Adrenal gland (tissue), 12 donors: Measurements from ENCODE around the gene DIAPH1. TPM values are rescaled to one million over a fixed set of nuclear protein-coding genes. Genes with fewer than 3 reads are reported as not detected.

ENCODE experiments used
- DNase-seq, 7 donors: peaks; one replicate each; pipeline ENCODE4 v3.0.0-alpha.2; 2019 to 2020
- H3K27ac ChIP-seq, 5 donors: fragments of 200-600 bp; sonication (generic) in 4 of 5; 1 replicate in 3 of 5; 2 replicates in 2 of 5; pipeline versions ENCODE4 v1.5.1 to v1.8.0; 2016 to 2020; ENCODE audit warnings: mild to moderate bottlenecking in 1 of 5
- H3K27me3 ChIP-seq: fragments of 200-600 bp; 2 replicates; pipeline ENCODE4 v1.8.0; 2021
- H3K36me3 ChIP-seq, 2 donors: fragments of 200-600 bp; replicated peaks in 1 of 2; 1 replicate in 1 of 2; 2 replicates in 1 of 2; pipeline versions ENCODE4 v1.5.1 to v1.8.0; 2018 to 2022
- H3K4me1 ChIP-seq, 2 donors: fragments of 200-600 bp; replicated peaks in 1 of 2; 1 replicate in 1 of 2; 2 replicates in 1 of 2; pipeline versions ENCODE4 v1.5.1 to v1.8.0; 2018 to 2021
- H3K4me3 ChIP-seq, 4 donors: fragments of 200-600 bp; sonication (generic) in 3 of 4; one replicate each; pipeline ENCODE4 v1.5.1; 2016 to 2018
- H3K9me3 ChIP-seq, 3 donors: fragments of 200-600 bp; sonication (generic) in 1 of 3; replicated peaks in 1 of 3; 1 replicate in 2 of 3; 2 replicates in 1 of 3; pipeline versions ENCODE4 v1.5.1 to v1.8.0; 2016 to 2021
- POLR2A ChIP-seq, 2 donors: fragments of 450-650 bp; IDR thresholded peaks; one replicate each; pipeline ENCODE4 v1.6.1; 2017; ENCODE audit warnings: antibody characterized with exemption in 2 of 2, mild to moderate bottlenecking in 2 of 2, moderate library complexity in 1 of 2
- WGBS, 4 donors: extraction: QIAGEN DNeasy Blood & Tissue Kit in 2 of 4; methylation state at CpG; one replicate each; pipeline versions ENCODE4 v1.1.5 to v1.1.7; 2013 to 2017; 5-methylcytosine and 5-hydroxymethylcytosine counted together
- intact Hi-C, 2 donors: fragments of 100-400 bp; cut with DNase I; formaldehyde crosslinking; loops; one replicate each; pipeline versions ENCODE4 v1.14.1 to v1.15.0; 2022 to 2023
- polyA plus RNA-seq, 3 donors: library from polyadenylated mRNA; stranded (reverse); fragments of 200-250 nt in 2 of 3; fragments of 350-450 nt in 1 of 3; fragmentation: Illumina TruSeq in 1 of 3; extraction: RNeasy Lipid Tissue Mini Kit (QIAGEN cat#74804) in 1 of 3; gene quantifications; one replicate each; pipeline ENCODE4 v1.2.3, GENCODE V29; 2013 to 2014
- total RNA-seq, 9 donors: library from RNA; depleted of rRNA in 4 of 9; stranded (reverse); fragments of >200 nt in 4 of 9; fragments of 120-200 nt in 1 of 9; fragmentation: NEBNext Ultra II Directional in 1 of 9; extraction: Animal tissue kit (Norgen Biotek cat#: 25700) in 1 of 9; gene quantifications; one replicate each; pipeline versions ENCODE4 v1.1.0 to v1.2.4, GENCODE V29; 2013 to 2023
- TF ChIP-seq, protein P1 (sequence below), 6 experiments: fragments of 450-650 bp in 4 of 6; fragments of 200-600 bp in 2 of 6; sonication (generic) in 1 of 6; IDR thresholded peaks; 1 replicate in 5 of 6; 2 replicates in 1 of 6; pipeline versions ENCODE4 v1.5.1 to v1.8.0; 2016 to 2021; ENCODE audit warnings: antibody characterized with exemption in 6 of 6, mild to moderate bottlenecking in 2 of 6, moderate library complexity in 1 of 6
- donor health status: healthy with polysubstance abuse.
- donor health status: Bipolar disorder and iron deficiency.
- donor health status: DM: yes; HTN: yes; CAD: no.
- donor health status: DM: no; HTN: no; CAD: no.
- donor health status: DM: no; HTN: no; CAD: no.
- donor health status: DM: yes; HTN: yes; CAD: no.

Gene DIAPH1
- total and polyA plus RNA-seq, 12 donors: 17.8 to 91.2 (median 48.8) TPM

DNA sequence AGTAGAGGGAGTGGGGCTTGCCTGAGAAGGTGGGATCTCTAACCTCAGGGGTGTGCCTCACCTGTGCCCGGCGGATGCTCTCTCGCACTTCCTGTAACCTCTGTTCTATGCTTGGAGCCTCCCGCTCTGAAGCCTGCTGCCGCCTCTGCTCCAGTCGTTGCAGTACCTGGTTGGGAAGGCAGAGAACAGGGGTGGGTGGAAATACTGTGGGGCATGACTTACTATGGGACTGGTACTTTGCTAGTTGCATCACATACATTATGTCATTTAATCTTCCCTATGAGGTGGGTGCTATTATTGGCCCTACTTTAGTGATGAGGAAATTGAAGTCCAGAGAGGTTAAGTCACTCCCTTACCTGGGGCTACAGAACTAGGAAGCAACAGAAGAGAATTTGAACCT is 27.2 kb upstream of the DIAPH1 start:
- intact Hi-C loops: no loop called here
- H3K27ac ChIP-seq: no peak overlapping the region
- no peak for DNase-seq
- no peak overlapping the region for H3K4me3 ChIP-seq
- no peaks in the 10 kb centered on the region for H3K27me3 ChIP-seq
- TF ChIP-seq, protein P1, sequence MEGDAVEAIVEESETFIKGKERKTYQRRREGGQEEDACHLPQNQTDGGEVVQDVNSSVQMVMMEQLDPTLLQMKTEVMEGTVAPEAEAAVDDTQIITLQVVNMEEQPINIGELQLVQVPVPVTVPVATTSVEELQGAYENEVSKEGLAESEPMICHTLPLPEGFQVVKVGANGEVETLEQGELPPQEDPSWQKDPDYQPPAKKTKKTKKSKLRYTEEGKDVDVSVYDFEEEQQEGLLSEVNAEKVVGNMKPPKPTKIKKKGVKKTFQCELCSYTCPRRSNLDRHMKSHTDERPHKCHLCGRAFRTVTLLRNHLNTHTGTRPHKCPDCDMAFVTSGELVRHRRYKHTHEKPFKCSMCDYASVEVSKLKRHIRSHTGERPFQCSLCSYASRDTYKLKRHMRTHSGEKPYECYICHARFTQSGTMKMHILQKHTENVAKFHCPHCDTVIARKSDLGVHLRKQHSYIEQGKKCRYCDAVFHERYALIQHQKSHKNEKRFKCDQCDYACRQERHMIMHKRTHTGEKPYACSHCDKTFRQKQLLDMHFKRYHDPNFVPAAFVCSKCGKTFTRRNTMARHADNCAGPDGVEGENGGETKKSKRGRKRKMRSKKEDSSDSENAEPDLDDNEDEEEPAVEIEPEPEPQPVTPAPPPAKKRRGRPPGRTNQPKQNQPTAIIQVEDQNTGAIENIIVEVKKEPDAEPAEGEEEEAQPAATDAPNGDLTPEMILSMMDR (IDR thresholded peaks at IDR 0.05): no peak
- no peak for TF ChIP-seq POLR2A (IDR thresholded peaks at IDR 0.05)
- no peaks in the 10 kb centered on the region for H3K9me3 ChIP-seq
- H3K4me1 ChIP-seq: no peaks in the 10 kb centered on the region
- 91 to 95% (median 93%) methylated on average over 6 of the region's 6 CpGs for WGBS, 4 donors
- peaks cover 0 to 19% of the 10 kb centered on the region in 2 donors for H3K36me3 ChIP-seq

DNA sequence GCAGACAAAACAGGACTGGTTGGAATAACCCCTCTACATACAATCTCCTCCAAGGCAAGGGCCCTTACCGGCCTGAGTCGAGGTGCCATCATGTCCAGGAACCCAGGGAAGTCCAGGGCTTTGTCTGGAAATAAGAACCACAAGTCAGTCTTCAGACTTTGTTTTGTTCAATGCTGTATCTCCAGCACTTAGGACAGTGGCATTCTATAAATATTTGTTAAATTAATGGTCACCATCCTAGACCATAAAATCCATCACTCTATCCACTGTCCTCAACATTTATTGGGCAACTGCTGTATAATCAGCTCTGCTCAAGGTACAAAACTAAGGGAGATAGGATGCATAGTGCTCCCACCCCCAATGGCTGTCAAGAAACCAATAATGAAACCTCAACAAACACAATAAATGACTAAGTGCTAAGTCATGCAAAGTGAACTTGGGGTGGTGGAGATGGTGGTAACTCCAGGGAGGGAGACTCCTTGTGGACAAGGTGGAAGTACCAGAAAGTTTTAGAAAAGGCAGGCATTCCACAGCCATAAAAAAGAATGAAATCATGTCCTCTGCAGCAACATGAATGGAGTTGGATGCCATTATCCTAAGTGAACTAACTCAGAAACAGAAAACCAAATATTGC is 23.0 kb upstream of the DIAPH1 start:
- intact Hi-C loops: no loop called here
- peaks cover 0 to 19% of the 10 kb centered on the region in 2 donors for H3K36me3 ChIP-seq

DNA sequence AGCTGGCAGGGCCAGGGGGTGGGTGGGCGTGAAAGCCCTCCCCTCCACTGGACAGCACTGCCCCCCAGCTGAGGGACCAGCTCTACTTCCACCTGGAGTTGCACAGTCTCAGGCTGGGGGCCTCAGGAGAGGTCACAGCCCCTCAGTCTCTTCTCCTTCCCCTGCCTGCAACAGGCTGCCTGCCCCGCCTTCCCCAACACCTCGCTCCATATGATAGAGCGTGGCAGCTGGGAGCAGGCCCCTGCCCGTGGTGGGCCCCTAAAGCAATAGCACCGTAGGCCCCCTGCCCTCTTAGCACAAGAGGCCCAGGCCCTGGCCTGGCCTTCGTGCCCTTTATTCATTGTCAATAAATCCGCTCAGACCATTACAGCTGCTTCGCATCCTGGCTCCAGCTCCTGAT is 21.9 kb upstream of the DIAPH1 start:
- Histone ChIP-seq H3K27ac (no peak overlapping the region), H3K4me3 (no peak overlapping the region), H3K4me1 (peaks cover 11 to 13% of the 10 kb centered on the region in 2 donors), H3K27me3 (no peaks in the 10 kb centered on the region), H3K9me3 (no peaks in the 10 kb centered on the region), H3K36me3 (peaks cover 0 to 11% of the 10 kb centered on the region in 2 donors)
- 83 to 92% (median 86%) methylated on average over 6 to 9 of the region's 9 CpGs for WGBS, 4 donors
- intact Hi-C loops: no loop called here
- TF ChIP-seq POLR2A (IDR thresholded peaks at IDR 0.05): no peak
- TF ChIP-seq, protein P1 (IDR thresholded peaks at IDR 0.05): no peak
- no peak for DNase-seq

More for the DNA sequence above, 23.0 kb upstream of the DIAPH1 start:
- no peaks in the 10 kb centered on the region for H3K27me3 ChIP-seq
- WGBS, 4 donors: 94 to 100% (median 98%) methylated on average over 2 of the region's 2 CpGs
- no peak overlapping the region for H3K4me3 ChIP-seq
- no peaks in the 10 kb centered on the region for H3K9me3 ChIP-seq
- peaks cover 7 to 9% of the 10 kb centered on the region in 2 donors for H3K4me1 ChIP-seq
- H3K27ac ChIP-seq: no peak overlapping the region
- TF ChIP-seq, protein P1 (IDR thresholded peaks at IDR 0.05): no peak
- TF ChIP-seq POLR2A (IDR thresholded peaks at IDR 0.05): no peak
- no peak for DNase-seq

DNA sequence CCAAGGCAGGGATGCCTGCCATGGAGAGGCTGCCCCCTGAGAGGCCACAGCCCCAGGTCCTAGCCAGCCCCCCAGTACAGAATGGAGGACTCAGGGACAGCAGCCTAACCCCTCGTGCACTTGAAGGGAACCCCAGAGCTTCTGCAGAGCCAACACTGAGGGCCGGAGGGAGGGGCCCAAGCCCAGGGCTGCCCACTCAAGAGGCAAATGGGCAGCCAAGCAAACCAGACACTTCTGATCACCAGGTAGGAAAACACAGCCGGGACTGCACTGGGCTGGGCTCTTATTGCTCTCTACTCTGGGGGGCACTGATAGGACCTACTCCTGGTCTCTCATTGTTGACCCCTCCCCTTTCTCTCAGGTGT is 21.2 kb upstream of the DIAPH1 start:
- no peak overlapping the region for H3K27ac ChIP-seq
- intact Hi-C loops: no loop called here
- peaks cover 0 to 10% of the 10 kb centered on the region in 2 donors for H3K36me3 ChIP-seq
- TF ChIP-seq, protein P1 (IDR thresholded peaks at IDR 0.05): no peak
- no peak for TF ChIP-seq POLR2A (IDR thresholded peaks at IDR 0.05)
- H3K4me1 ChIP-seq: peaks cover 15 to 20% of the 10 kb centered on the region in 2 donors
- no peaks in the 10 kb centered on the region for H3K9me3 ChIP-seq
- no peak overlapping the region for H3K4me3 ChIP-seq
- WGBS, 4 donors: 86 to 93% (median 91%) methylated on average over 1 to 3 of the region's 3 CpGs
- H3K27me3 ChIP-seq: no peaks in the 10 kb centered on the region
- no peak for DNase-seq
